Measurements from ENCODE around the gene MRPS2.
A peak's percentile ranks its signal among the peaks of the same experiment; 100 is the strongest.

Gene MRPS2

GRCh38 chr9:135501261-135502167 is 1.0 kb downstream of the MRPS2 start:
- no peak for DNase-seq (ENCODE audit: low read depth)
- TF ChIP-seq CTCF (IDR thresholded peaks at IDR 0.05; ENCODE audit: low read length, missing control alignments), result no peak
- peak overlapping the region; percentile 81 for H3K4me3 ChIP-seq (replicated peaks; ENCODE audit: low read depth, low read length)

GRCh38 chr9:135502168-135502872 is 1.8 kb downstream of the MRPS2 start:
- DNase-seq (ENCODE audit: low read depth), result no peak
- no peak for TF ChIP-seq CTCF (IDR thresholded peaks at IDR 0.05; ENCODE audit: low read length, missing control alignments)
- H3K4me3 ChIP-seq (replicated peaks; ENCODE audit: low read depth, low read length), result no peak overlapping the region

GRCh38 chr9:135502873-135503321 is 2.4 kb downstream of the MRPS2 start:
- H3K4me3 ChIP-seq (replicated peaks; ENCODE audit: low read depth, low read length), result no peak overlapping the region
- TF ChIP-seq CTCF (IDR thresholded peaks at IDR 0.05; ENCODE audit: low read length, missing control alignments), result no peak
- no peak for DNase-seq (ENCODE audit: low read depth)

- H3K4me3 ChIP-seq (replicated peaks; ENCODE audit: low read depth, low read length), result no peak overlapping the region
- DNase-seq (ENCODE audit: low read depth), result no peak
- TF ChIP-seq CTCF (IDR thresholded peaks at IDR 0.05; ENCODE audit: low read length, missing control alignments), result no peak
Observed at GRCh38 chr9:135503371-135504261, 3.1 kb downstream of the MRPS2 start.

- TF ChIP-seq CTCF (IDR thresholded peaks at IDR 0.05; ENCODE audit: low read length, missing control alignments), result peak; percentile 84
- DNase-seq (ENCODE audit: low read depth), result peak; percentile 77
- H3K4me3 ChIP-seq (replicated peaks; ENCODE audit: low read depth, low read length), result no peak overlapping the region
Observed at GRCh38 chr9:135504262-135505243, 4.1 kb downstream of the MRPS2 start.
